Astrocyte of the spinal cord (primary cell): ENCODE measurements around the gene COX17.

Source experiments
- DNase-seq: peaks from one replicate; pipeline ENCODE4 v3.0.0; 2011; ENCODE audit warnings: low read depth, low spot score
- H3K4me3 ChIP-seq: 2 replicates; pipeline ENCODE4 v1.5.1; 2011; ENCODE audit warnings: low read depth, mild to moderate bottlenecking, low read length, moderate library complexity
- CTCF ChIP-seq: IDR thresholded peaks from 2 replicates; pipeline ENCODE4 v1.5.1; 2012; ENCODE audit warnings: low read depth, mild to moderate bottlenecking, low read length, inconsistent platforms
- in situ Hi-C: cut with HindIII; loops from 2 replicates; pipeline ENCODE4 v1.10.0; 2017; ENCODE audit warnings: low sequenced_read_pairs

COX17 gene

GRCh38 chr3:119664850-119665379 is 12.3 kb downstream of the COX17 start:
- no peak for DNase-seq
- in situ Hi-C loops: no loop called here
- no peak for TF ChIP-seq CTCF
- no peak overlapping the region for H3K4me3 ChIP-seq

- no peak for TF ChIP-seq CTCF
- no peak for DNase-seq
- in situ Hi-C loops: no loop called here
- no peak overlapping the region for H3K4me3 ChIP-seq
These were observed 12.8 kb downstream of the COX17 start for GRCh38 chr3:119664370-119664769.

DNA sequence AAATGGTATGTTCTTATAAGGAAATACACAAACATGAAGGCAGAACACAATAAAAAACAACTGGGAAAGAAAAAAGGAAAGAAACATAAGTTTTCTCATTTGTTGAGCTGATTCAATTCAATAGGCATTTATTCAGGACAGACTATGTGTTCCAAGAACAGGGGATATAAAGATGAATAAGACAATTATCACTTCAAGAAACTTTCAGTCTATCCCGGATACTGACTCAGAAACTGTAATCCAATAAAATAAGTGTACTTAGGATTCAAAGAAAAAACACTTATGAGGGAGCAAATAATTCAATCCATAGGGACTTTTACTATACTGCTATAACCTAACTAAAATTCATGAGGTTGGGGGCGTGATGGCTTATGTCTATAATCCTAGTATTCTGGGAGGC is 13.3 kb downstream of the COX17 start:
- no peak for TF ChIP-seq CTCF
- DNase-seq: peak; percentile 12
- in situ Hi-C loops: no loop called here
- no peak overlapping the region for H3K4me3 ChIP-seq

GRCh38 chr3:119662604-119663373 is 14.4 kb downstream of the COX17 start:
- H3K4me3 ChIP-seq: no peak overlapping the region
- no peak for TF ChIP-seq CTCF
- in situ Hi-C loops: no loop called here
- DNase-seq: peak; percentile 17

DNA sequence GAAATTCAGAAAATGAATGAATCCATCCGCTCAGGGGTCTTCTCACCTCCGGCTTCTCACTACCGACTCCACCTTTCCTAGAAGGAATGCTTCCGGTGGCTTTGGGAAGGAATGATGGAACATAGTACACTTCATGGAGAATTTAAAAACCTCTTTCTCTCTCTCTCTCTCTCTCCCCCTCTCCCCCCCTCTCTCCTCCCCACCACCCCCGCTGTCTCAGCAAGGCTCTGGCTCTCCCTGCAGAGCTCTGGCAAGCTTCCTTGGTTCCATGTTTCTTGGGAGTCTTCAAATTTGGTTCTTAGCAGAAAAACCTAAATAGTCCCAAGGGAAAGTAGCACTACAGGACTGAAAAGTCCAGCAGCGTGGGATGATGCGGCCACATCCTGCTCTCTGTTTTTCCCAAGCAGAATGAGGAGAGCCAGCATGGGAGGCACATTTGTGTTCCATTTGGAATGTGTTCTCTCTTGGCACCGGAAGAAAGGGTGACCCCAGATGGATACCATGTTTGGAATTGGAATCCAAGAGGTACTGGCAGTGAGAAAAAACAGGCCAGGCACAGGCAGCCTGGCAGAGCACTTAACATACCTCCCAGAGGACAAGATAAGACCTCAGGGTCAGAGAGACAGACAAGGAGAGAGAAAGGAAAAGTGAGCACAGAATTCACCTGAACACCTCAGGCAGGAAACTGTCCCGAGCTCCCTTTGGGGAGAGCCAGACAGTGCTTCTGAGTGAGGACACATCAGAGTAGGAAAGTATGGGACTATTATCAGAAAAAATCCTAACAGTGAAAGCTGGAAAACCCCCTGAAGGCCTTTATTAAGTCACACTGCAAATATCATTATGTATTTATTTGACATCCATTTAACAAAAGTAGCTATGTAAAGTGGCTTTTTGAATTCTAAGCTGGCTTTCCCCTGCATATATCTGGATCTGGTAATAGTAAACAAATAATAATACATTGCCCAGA is 16.4 kb downstream of the COX17 start, which contains the start of gene POPDC2:
TSS of gene POPDC2 (minus strand) at position 116 of the 967 bp plus-strand sequence. CDS start 166 bp downstream, outside the sequence.
- DNase-seq: no peak
- no peak within 1 kb of the TSS for H3K4me3 ChIP-seq
- TF ChIP-seq CTCF: no peak
- in situ Hi-C loops: no loop called here

DNA sequence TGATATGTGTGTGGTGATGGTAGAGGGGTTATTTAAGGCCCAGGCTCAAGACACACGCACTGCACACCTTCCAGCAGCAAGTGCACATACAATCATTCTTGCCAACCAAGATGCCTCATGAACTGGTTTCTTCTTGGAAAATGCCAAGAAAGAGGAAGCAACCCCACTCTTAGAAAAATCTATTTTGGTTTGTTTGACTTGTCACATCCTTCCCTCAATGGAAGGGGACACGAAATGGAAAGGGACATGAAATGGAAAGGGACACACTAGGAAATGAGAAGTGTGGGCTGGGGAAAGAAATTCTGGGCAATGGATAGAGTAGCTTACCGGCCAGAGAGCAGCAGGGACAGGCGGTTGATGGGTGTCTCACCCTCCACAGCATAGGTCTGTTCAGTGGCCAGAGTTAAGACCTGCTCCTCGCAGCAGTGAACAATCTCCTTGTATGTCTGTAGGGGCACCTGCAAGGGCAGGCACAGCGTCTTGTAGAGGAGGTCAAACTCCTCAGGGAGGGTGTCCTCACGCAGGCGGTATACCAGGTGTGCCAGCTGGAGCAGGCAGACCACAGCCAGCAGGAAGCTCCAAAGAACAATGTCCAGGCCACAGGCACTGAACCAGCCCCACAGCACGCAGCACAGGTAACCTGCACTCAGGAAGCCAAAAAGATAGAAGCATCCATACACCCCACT is 17.5 kb downstream of the COX17 start:
- in situ Hi-C loops: no loop called here
- no peak overlapping the region for H3K4me3 ChIP-seq
- no peak for TF ChIP-seq CTCF
- DNase-seq: no peak
